Transverse colon (tissue), 3 donors: Measurements from ENCODE around the gene PDS5A.

Source experiments
- CTCF ChIP-seq, 5 experiments: fragments of 200-600 bp in 3 of 5; fragments of 450-650 bp in 2 of 5; sonication (generic) in 3 of 5; IDR thresholded peaks; 1 replicate in 2 of 5; 2 replicates in 3 of 5; pipeline ENCODE4 v1.5.1; 2016 to 2017; ENCODE audit warnings: antibody characterized with exemption in 5 of 5, inconsistent platforms in 3 of 5, mild to moderate bottlenecking in 2 of 5, moderate library complexity in 1 of 5
- EP300 ChIP-seq: sonication (generic); formaldehyde crosslinking; IDR thresholded peaks from one replicate; pipeline ENCODE4 v1.6.1; 2017; ENCODE audit warnings: antibody characterized with exemption, low read depth
- POLR2A ChIP-seq: fragments of 450-650 bp; IDR thresholded peaks from one replicate; pipeline ENCODE4 v1.6.1; 2016; ENCODE audit warnings: antibody characterized with exemption, mild to moderate bottlenecking, moderate library complexity

- TF ChIP-seq CTCF (IDR thresholded peaks at IDR 0.05) (no peak), POLR2A (no peak), EP300 (no peak)
Measured at GRCh38 chr4:39950861-39951481, 26.7 kb downstream of the PDS5A start.
